GM23338 (cell line): ENCODE results near the gene GLI1. TPM values are rescaled to one million over a fixed set of nuclear protein-coding genes. Genes with fewer than 3 reads are reported as not detected.

Experiments
- ATAC-seq: fragments of 200-7000 bp; cut with Tn5 transposase; 3 replicates; pipeline ENCODE4 v1.9.1; 2020
- DNase-seq: peaks from one replicate; pipeline ENCODE4 v3.0.0-alpha.2; 2015; ENCODE audit warnings: low spot score
- H2AFZ ChIP-seq: fragments of 200-600 bp; sonication (generic); 2 replicates; pipeline ENCODE4 v1.8.0; 2016; ENCODE audit warnings: antibody characterized with exemption, mild to moderate bottlenecking, moderate library complexity
- H3F3A ChIP-seq: fragments of 200-600 bp; sonication (generic); replicated peaks from 2 replicates; pipeline ENCODE4 v1.8.0; 2017; ENCODE audit warnings: antibody characterized with exemption, mixed run types, low read depth
- H3K27ac ChIP-seq: fragments of 200-600 bp; sonication (generic); 2 replicates; pipeline ENCODE4 v1.6.1; 2016; ENCODE audit warnings: low read depth
- H3K27me3 ChIP-seq: fragments of 200-600 bp; sonication (generic); 2 replicates; pipeline ENCODE4 v1.8.0; 2016; ENCODE audit warnings: mild to moderate bottlenecking, mixed run types, moderate library complexity; ENCODE audit not compliant: insufficient read depth
- H3K36me3 ChIP-seq: fragments of 200-600 bp; sonication (generic); 2 replicates; pipeline ENCODE4 v1.8.0; 2016; ENCODE audit warnings: mild to moderate bottlenecking; ENCODE audit not compliant: insufficient read depth
- H3K4me1 ChIP-seq: fragments of 200-600 bp; sonication (generic); 2 replicates; pipeline ENCODE4 v1.8.0; 2016; ENCODE audit warnings: mild to moderate bottlenecking, moderate library complexity; ENCODE audit not compliant: insufficient read depth
- H3K4me2 ChIP-seq: fragments of 200-600 bp; sonication (generic); 2 replicates; pipeline ENCODE4 v1.7.1; 2017; ENCODE audit warnings: mixed run types
- H3K4me3 ChIP-seq: fragments of 200-600 bp; sonication (generic); 2 replicates; pipeline ENCODE4 v1.6.1; 2016; ENCODE audit warnings: mixed run types
- H3K79me2 ChIP-seq: fragments of 200-600 bp; sonication (generic); replicated peaks from 2 replicates; pipeline ENCODE4 v1.8.0; 2017; ENCODE audit warnings: mild to moderate bottlenecking; ENCODE audit not compliant: insufficient read depth
- H3K9me2 ChIP-seq: fragments of 200-600 bp; sonication (generic); 2 replicates; pipeline ENCODE4 v1.8.0; 2017; ENCODE audit not compliant: insufficient read depth
- H4K20me1 ChIP-seq: fragments of 200-600 bp; sonication (generic); replicated peaks from 2 replicates; pipeline ENCODE4 v1.8.0; 2017; ENCODE audit warnings: mild to moderate bottlenecking; ENCODE audit not compliant: insufficient read depth
- H3K27ac Mint-ChIP-seq: 2 replicates; pipeline ENCODE4 v1.8.0; 2020; ENCODE audit warnings: inconsistent platforms, mild to moderate bottlenecking, moderate library complexity, mixed read lengths
- H3K27me3 Mint-ChIP-seq: 3 replicates; pipeline ENCODE4 v1.8.0; 2022; ENCODE audit warnings: low read depth, mild to moderate bottlenecking, moderate library complexity, mixed read lengths, inconsistent platforms; ENCODE audit not compliant: insufficient read depth, poor library complexity
- H3K36me3 Mint-ChIP-seq: 3 replicates; pipeline ENCODE4 v1.8.0; 2021; ENCODE audit warnings: low read depth, mild to moderate bottlenecking, inconsistent platforms, moderate library complexity, mixed read lengths
- H3K4me1 Mint-ChIP-seq: 3 replicates; pipeline ENCODE4 v1.8.0; 2020; ENCODE audit warnings: mild to moderate bottlenecking, inconsistent platforms, mixed read lengths
- H3K4me3 Mint-ChIP-seq: 3 replicates; pipeline ENCODE4 v1.8.0; 2021; ENCODE audit warnings: moderate library complexity, mild to moderate bottlenecking, inconsistent platforms, mixed read lengths
- H3K9me3 Mint-ChIP-seq: 3 replicates; pipeline ENCODE4 v1.8.0; 2020; ENCODE audit warnings: moderate library complexity, mild to moderate bottlenecking, inconsistent platforms, mixed read lengths
- CREB1 ChIP-seq: fragments of 250-450 bp; sonication (Bioruptor Pico); IDR thresholded peaks from 2 replicates; pipeline ENCODE4 v1.5.0; 2020; ENCODE audit warnings: low read depth, mild to moderate bottlenecking, moderate library complexity
- CTCF ChIP-seq, 2 experiments: fragments of 200-600 bp in 1 of 2; sonication (generic) in 1 of 2; conservative IDR thresholded peaks; 2 replicates each; pipeline versions ENCODE4 v1.5.1 to v1.6.1; 2016 to 2017; ENCODE audit warnings: antibody characterized with exemption in 2 of 2, low read depth in 2 of 2, mild to moderate bottlenecking in 2 of 2, moderate library complexity in 1 of 2
- ETS1 ChIP-seq: IDR thresholded peaks from 2 replicates; pipeline ENCODE4 v1.6.1; 2016; ENCODE audit warnings: antibody characterized with exemption
- EZH2 ChIP-seq: fragments of 200-600 bp; sonication (generic); IDR thresholded peaks from one replicate; pipeline ENCODE4 v1.8.0; 2017; ENCODE audit warnings: antibody characterized with exemption, mild to moderate bottlenecking, low read depth; ENCODE audit not compliant: unreplicated experiment
- EZH2phosphoT487 ChIP-seq: fragments of 200-600 bp; sonication (generic); IDR thresholded peaks from one replicate; pipeline ENCODE4 v1.8.1; 2018; ENCODE audit warnings: antibody characterized with exemption; ENCODE audit not compliant: unreplicated experiment
- JUNB ChIP-seq: IDR thresholded peaks from one replicate; pipeline ENCODE4 v1.6.1; 2016; ENCODE audit warnings: antibody characterized with exemption; ENCODE audit not compliant: unreplicated experiment
- NANOG ChIP-seq: IDR thresholded peaks from 2 replicates; pipeline ENCODE4 v1.6.1; 2016; ENCODE audit warnings: antibody characterized with exemption, borderline replicate concordance
- POLR2AphosphoS5 ChIP-seq: IDR thresholded peaks from 2 replicates; pipeline ENCODE4 v1.6.1; 2016; ENCODE audit warnings: antibody characterized with exemption, low read depth
- STAT1 ChIP-seq: IDR thresholded peaks from one replicate; pipeline ENCODE4 v1.6.1; 2016; ENCODE audit warnings: antibody characterized with exemption; ENCODE audit not compliant: unreplicated experiment
- ZNF114 ChIP-seq: fragments of 250-450 bp; sonication (Bioruptor Pico); IDR thresholded peaks from 2 replicates; pipeline ENCODE4 v1.5.0; 2020; ENCODE audit warnings: mild to moderate bottlenecking, moderate library complexity
- ZNF331 ChIP-seq: fragments of 250-450 bp; sonication (Bioruptor Pico); IDR thresholded peaks from 2 replicates; pipeline ENCODE4 v1.5.0; 2020; ENCODE audit warnings: low read depth, mild to moderate bottlenecking, moderate library complexity
- polyA plus RNA-seq: library from polyadenylated mRNA; unstranded; fragments of >200 nt; fragmentation: Nextera tagmentation; extraction: Ambion mirVana; gene quantifications from 2 replicates; pipeline ENCODE4 v1.2.1, GENCODE V29; 2016
- total RNA-seq: library from RNA; depleted of rRNA; stranded (reverse); fragments of >200 nt; shearing (Covaris generic); gene quantifications from 2 replicates; pipeline ENCODE4 v1.2.3, GENCODE V29; 2014
- TF ChIP-seq, protein P1 (sequence below): fragments of 250-450 bp; sonication (Bioruptor Pico); IDR thresholded peaks from 2 replicates; pipeline ENCODE4 v1.5.0; 2020; ENCODE audit warnings: mild to moderate bottlenecking, moderate library complexity
- TF ChIP-seq, protein P2 (sequence below): IDR thresholded peaks from one replicate; pipeline ENCODE4 v1.6.1; 2018; ENCODE audit warnings: antibody characterized with exemption; ENCODE audit not compliant: unreplicated experiment

GLI1 gene
- total and polyA plus RNA-seq, 2 experiments from 2014 or later: 5.6 to 18.1 TPM

GRCh38 chr12:57456145-57456700 lies 3.4 kb upstream of the GLI1 start:
- H3K9me3 Mint-ChIP-seq: no peaks in the 10 kb centered on the region; the same call in 2 of the 3 replicates
- TF ChIP-seq STAT1: no peak
- TF ChIP-seq ZNF114 (CRISPR knock-in tag): no peak; the same call in 1 of the 2 replicates
- TF ChIP-seq EZH2phosphoT487: no peak
- no peak for TF ChIP-seq CREB1 (CRISPR knock-in tag)
- TF ChIP-seq, protein P1, sequence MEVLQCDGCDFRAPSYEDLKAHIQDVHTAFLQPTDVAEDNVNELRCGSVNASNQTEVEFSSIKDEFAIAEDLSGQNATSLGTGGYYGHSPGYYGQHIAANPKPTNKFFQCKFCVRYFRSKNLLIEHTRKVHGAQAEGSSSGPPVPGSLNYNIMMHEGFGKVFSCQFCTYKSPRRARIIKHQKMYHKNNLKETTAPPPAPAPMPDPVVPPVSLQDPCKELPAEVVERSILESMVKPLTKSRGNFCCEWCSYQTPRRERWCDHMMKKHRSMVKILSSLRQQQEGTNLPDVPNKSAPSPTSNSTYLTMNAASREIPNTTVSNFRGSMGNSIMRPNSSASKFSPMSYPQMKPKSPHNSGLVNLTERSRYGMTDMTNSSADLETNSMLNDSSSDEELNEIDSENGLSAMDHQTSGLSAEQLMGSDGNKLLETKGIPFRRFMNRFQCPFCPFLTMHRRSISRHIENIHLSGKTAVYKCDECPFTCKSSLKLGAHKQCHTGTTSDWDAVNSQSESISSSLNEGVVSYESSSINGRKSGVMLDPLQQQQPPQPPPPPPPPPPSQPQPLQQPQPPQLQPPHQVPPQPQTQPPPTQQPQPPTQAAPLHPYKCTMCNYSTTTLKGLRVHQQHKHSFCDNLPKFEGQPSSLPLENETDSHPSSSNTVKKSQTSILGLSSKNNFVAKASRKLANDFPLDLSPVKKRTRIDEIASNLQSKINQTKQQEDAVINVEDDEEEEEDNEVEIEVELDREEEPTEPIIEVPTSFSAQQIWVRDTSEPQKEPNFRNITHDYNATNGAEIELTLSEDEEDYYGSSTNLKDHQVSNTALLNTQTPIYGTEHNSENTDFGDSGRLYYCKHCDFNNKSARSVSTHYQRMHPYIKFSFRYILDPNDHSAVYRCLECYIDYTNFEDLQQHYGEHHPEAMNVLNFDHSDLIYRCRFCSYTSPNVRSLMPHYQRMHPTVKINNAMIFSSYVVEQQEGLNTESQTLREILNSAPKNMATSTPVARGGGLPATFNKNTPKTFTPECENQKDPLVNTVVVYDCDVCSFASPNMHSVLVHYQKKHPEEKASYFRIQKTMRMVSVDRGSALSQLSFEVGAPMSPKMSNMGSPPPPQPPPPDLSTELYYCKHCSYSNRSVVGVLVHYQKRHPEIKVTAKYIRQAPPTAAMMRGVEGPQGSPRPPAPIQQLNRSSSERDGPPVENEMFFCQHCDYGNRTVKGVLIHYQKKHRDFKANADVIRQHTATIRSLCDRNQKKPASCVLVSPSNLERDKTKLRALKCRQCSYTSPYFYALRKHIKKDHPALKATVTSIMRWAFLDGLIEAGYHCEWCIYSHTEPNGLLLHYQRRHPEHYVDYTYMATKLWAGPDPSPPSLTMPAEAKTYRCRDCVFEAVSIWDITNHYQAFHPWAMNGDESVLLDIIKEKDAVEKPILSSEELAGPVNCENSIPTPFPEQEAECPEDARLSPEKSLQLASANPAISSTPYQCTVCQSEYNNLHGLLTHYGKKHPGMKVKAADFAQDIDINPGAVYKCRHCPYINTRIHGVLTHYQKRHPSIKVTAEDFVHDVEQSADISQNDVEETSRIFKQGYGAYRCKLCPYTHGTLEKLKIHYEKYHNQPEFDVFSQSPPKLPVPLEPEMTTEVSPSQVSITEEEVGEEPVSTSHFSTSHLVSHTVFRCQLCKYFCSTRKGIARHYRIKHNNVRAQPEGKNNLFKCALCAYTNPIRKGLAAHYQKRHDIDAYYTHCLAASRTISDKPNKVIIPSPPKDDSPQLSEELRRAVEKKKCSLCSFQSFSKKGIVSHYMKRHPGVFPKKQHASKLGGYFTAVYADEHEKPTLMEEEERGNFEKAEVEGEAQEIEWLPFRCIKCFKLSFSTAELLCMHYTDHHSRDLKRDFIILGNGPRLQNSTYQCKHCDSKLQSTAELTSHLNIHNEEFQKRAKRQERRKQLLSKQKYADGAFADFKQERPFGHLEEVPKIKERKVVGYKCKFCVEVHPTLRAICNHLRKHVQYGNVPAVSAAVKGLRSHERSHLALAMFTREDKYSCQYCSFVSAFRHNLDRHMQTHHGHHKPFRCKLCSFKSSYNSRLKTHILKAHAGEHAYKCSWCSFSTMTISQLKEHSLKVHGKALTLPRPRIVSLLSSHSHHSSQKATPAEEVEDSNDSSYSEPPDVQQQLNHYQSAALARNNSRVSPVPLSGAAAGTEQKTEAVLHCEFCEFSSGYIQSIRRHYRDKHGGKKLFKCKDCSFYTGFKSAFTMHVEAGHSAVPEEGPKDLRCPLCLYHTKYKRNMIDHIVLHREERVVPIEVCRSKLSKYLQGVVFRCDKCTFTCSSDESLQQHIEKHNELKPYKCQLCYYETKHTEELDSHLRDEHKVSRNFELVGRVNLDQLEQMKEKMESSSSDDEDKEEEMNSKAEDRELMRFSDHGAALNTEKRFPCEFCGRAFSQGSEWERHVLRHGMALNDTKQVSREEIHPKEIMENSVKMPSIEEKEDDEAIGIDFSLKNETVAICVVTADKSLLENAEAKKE: peak; percentile 24; the same call in 1 of the 2 replicates
- TF ChIP-seq JUNB: no peak
- TF ChIP-seq POLR2AphosphoS5: peak; percentile 66; the same call in 1 of the 2 replicates
- no peak for TF ChIP-seq ZNF331
- TF ChIP-seq NANOG: no peak
- TF ChIP-seq ETS1: no peak
- TF ChIP-seq CTCF (conservative IDR thresholded peaks at IDR 0.05; ENCODE audit: low read depth in 2 of 2): peak; percentile 77 to 89
- TF ChIP-seq, protein P2, sequence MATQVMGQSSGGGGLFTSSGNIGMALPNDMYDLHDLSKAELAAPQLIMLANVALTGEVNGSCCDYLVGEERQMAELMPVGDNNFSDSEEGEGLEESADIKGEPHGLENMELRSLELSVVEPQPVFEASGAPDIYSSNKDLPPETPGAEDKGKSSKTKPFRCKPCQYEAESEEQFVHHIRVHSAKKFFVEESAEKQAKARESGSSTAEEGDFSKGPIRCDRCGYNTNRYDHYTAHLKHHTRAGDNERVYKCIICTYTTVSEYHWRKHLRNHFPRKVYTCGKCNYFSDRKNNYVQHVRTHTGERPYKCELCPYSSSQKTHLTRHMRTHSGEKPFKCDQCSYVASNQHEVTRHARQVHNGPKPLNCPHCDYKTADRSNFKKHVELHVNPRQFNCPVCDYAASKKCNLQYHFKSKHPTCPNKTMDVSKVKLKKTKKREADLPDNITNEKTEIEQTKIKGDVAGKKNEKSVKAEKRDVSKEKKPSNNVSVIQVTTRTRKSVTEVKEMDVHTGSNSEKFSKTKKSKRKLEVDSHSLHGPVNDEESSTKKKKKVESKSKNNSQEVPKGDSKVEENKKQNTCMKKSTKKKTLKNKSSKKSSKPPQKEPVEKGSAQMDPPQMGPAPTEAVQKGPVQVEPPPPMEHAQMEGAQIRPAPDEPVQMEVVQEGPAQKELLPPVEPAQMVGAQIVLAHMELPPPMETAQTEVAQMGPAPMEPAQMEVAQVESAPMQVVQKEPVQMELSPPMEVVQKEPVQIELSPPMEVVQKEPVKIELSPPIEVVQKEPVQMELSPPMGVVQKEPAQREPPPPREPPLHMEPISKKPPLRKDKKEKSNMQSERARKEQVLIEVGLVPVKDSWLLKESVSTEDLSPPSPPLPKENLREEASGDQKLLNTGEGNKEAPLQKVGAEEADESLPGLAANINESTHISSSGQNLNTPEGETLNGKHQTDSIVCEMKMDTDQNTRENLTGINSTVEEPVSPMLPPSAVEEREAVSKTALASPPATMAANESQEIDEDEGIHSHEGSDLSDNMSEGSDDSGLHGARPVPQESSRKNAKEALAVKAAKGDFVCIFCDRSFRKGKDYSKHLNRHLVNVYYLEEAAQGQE: no peak
- no peak for TF ChIP-seq EZH2
- peak overlapping the region; percentile 82 for H3K27ac ChIP-seq
- H3K27ac Mint-ChIP-seq: peak overlapping the region; percentile 100
- peak overlapping the region; percentile 86 for H3K4me3 ChIP-seq
- peaks cover 40% of the 10 kb centered on the region for H3K27me3 Mint-ChIP-seq
- peaks cover 63% of the 10 kb centered on the region for H3K4me1 Mint-ChIP-seq
- ATAC-seq (peak; percentile 38), DNase-seq (peak; percentile 93)
- H3K4me1 ChIP-seq: peaks cover 60% of the 10 kb centered on the region
- peak overlapping the region; percentile 99 for H3K4me2 ChIP-seq
- H3K4me3 Mint-ChIP-seq: peak overlapping the region; percentile 82
- H3K9me2 ChIP-seq: no peaks in the 10 kb centered on the region
- peaks cover 23% of the 10 kb centered on the region for H3K79me2 ChIP-seq
- H2AFZ ChIP-seq: no peak overlapping the region
- peaks cover 22% of the 10 kb centered on the region for H3F3A ChIP-seq
- H4K20me1 ChIP-seq: no peaks in the 10 kb centered on the region
- no peaks in the 10 kb centered on the region for H3K36me3 ChIP-seq
- H3K27me3 ChIP-seq: no peaks in the 10 kb centered on the region
- H3K36me3 Mint-ChIP-seq: peaks cover 23% of the 10 kb centered on the region
